Neural crest cell (in vitro differentiated cells): ENCODE data around the gene GNA12. TPM values are rescaled to one million over a fixed set of nuclear protein-coding genes. Genes with fewer than 3 reads are reported as not detected.

Experiments
- DNase-seq: peaks from one replicate; pipeline ENCODE4 v3.0.0; 2021; ENCODE audit warnings: low read depth, mixed read lengths, low spot score
- H3K27ac Mint-ChIP-seq: one replicate; pipeline ENCODE4 v1.8.0; 2021; ENCODE audit warnings: mild to moderate bottlenecking, mixed read lengths; ENCODE audit not compliant: unreplicated experiment
- H3K27me3 Mint-ChIP-seq: 2 replicates; pipeline ENCODE4 v1.8.0; 2021; ENCODE audit warnings: low read depth, mild to moderate bottlenecking, mixed read lengths
- H3K36me3 Mint-ChIP-seq: 2 replicates; pipeline ENCODE4 v1.8.0; 2021; ENCODE audit warnings: low read depth, mild to moderate bottlenecking, mixed read lengths
- H3K4me1 Mint-ChIP-seq: 2 replicates; pipeline ENCODE4 v1.8.0; 2021; ENCODE audit warnings: mixed read lengths
- H3K4me3 Mint-ChIP-seq: one replicate; pipeline ENCODE4 v1.8.0; 2021; ENCODE audit warnings: mild to moderate bottlenecking, mixed read lengths
- H3K9me3 Mint-ChIP-seq: 2 replicates; pipeline ENCODE4 v1.8.0; 2021; ENCODE audit warnings: mixed read lengths
- CTCF ChIP-seq: fragments of 200-600 bp; sonication (generic); conservative IDR thresholded peaks from 2 replicates; pipeline ENCODE4 v1.5.0; 2021; ENCODE audit warnings: antibody characterized with exemption, mild to moderate bottlenecking
- total RNA-seq: library from RNA; stranded (reverse); gene quantifications from 2 replicates; pipeline ENCODE4 v1.2.1, GENCODE V29; 2021

GNA12 gene
- total RNA-seq, 1 donor from 2014 or later = 63.5 TPM

- no peak for DNase-seq
- TF ChIP-seq CTCF = no peak
- Mint-ChIP-seq H3K27ac (no peak overlapping the region), H3K9me3 (no peaks in the 10 kb centered on the region), H3K4me1 (no peaks in the 10 kb centered on the region), H3K27me3 (no peaks in the 10 kb centered on the region), H3K36me3 (peaks cover 32% of the 10 kb centered on the region), H3K4me3 (no peak overlapping the region)
These were observed 57.4 kb downstream of the GNA12 start for GRCh38 chr7:2786607-2787116.

GRCh38 chr7:2785071-2785500, 59.0 kb downstream of the GNA12 start:
- Mint-ChIP-seq H3K27ac (no peak overlapping the region), H3K4me1 (no peaks in the 10 kb centered on the region), H3K4me3 (no peak overlapping the region), H3K27me3 (no peaks in the 10 kb centered on the region), H3K9me3 (no peaks in the 10 kb centered on the region), H3K36me3 (peaks cover 35% of the 10 kb centered on the region)
- TF ChIP-seq CTCF = no peak
- no peak for DNase-seq

- TF ChIP-seq CTCF = no peak
- H3K36me3 Mint-ChIP-seq = peaks cover 31% of the 10 kb centered on the region
- peaks cover 3% of the 10 kb centered on the region for H3K4me1 Mint-ChIP-seq
- no peaks in the 10 kb centered on the region for H3K9me3 Mint-ChIP-seq
- H3K27ac Mint-ChIP-seq = peak overlapping the region; percentile 2
- DNase-seq = no peak
- no peaks in the 10 kb centered on the region for H3K27me3 Mint-ChIP-seq
- no peak overlapping the region for H3K4me3 Mint-ChIP-seq
These were observed 61.5 kb downstream of the GNA12 start for GRCh38 chr7:2782565-2782964.

GRCh38 chr7:2782121-2782520, 62.0 kb downstream of the GNA12 start:
- no peak for TF ChIP-seq CTCF
- Mint-ChIP-seq H3K4me1 (peaks cover 3% of the 10 kb centered on the region), H3K9me3 (no peaks in the 10 kb centered on the region), H3K27ac (no peak overlapping the region), H3K4me3 (no peak overlapping the region), H3K27me3 (no peaks in the 10 kb centered on the region), H3K36me3 (peaks cover 28% of the 10 kb centered on the region)
- DNase-seq = no peak

- peaks cover 3% of the 10 kb centered on the region for H3K4me1 Mint-ChIP-seq
- no peaks in the 10 kb centered on the region for H3K9me3 Mint-ChIP-seq
- peaks cover 28% of the 10 kb centered on the region for H3K36me3 Mint-ChIP-seq
- H3K4me3 Mint-ChIP-seq = no peak overlapping the region
- no peak for DNase-seq
- H3K27ac Mint-ChIP-seq = no peak overlapping the region
- TF ChIP-seq CTCF = no peak
- H3K27me3 Mint-ChIP-seq = no peaks in the 10 kb centered on the region
These were observed 62.5 kb downstream of the GNA12 start for GRCh38 chr7:2781636-2782035.
